GM18502 (cell line): ENCODE measurements around the gene FAM72C.
"Not testable (repeated sequence)": the region's sequence is repeated elsewhere in the genome, so short reads cannot be mapped to it uniquely, and the experiment has no call there.

Experiments used
- ATAC-seq: cut with Tn5 transposase; IDR thresholded peaks from one replicate; pipeline ENCODE4 v1.9.1; 2021; ENCODE audit warnings: mild to moderate bottlenecking; ENCODE audit not compliant: unreplicated experiment, poor library complexity

FAM72C gene

DNA sequence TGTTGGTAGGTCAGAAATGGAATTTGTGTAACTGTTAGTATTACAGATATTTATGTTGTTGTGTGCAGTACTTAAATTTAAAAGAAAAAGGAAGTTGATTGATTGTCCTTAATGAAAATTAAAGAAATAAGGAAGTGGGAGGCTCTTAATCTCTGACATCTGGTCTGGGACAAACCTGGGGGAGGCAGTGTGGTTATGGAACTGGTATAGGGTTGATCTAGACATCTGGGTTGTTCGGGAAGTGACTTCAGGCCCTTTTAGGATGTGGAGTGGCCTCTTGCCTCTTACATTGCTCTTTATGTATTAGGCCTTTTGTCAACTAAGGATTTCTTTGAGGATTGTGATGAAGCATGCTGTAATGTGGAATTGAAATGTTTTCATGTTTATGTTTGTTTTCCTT, 16.1 kb upstream of the FAM72C start:
- ATAC-seq: not testable (repeated sequence)

- ATAC-seq: not testable (repeated sequence)
These were observed 13.1 kb upstream of the FAM72C start for GRCh38 chr1:143984721-143985473.

GRCh38 chr1:143974416-143974815, 2.6 kb upstream of the FAM72C start:
- not testable (repeated sequence) for ATAC-seq

DNA sequence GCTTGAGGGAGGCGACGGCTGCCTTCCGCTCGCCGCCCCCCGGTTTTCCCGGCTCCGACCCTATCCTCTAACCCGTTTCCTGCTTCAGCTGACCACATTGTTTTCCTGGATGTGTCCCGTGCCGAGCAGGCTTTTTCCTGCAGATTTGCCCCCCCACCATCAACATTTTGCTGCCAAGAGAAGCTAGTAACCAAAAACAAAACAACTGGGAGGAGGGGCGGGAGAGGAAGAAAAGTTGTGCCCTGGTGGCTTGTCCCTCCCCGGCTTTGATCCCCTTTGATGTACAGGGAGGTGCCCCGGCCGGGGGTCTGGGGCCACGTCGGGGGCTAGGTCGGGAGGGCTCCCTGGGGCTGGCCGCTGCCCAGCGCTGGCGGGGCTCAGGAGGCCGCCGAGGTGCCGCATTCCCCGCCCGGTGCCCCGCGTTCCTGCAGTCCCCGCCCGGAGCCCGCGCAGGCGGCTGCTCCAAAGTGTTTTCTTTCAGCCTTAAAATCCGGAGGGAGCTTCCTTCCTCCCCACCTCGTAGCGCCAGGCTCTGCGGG, 2.2 kb upstream of the FAM72C start:
- not testable (repeated sequence) for ATAC-seq

DNA sequence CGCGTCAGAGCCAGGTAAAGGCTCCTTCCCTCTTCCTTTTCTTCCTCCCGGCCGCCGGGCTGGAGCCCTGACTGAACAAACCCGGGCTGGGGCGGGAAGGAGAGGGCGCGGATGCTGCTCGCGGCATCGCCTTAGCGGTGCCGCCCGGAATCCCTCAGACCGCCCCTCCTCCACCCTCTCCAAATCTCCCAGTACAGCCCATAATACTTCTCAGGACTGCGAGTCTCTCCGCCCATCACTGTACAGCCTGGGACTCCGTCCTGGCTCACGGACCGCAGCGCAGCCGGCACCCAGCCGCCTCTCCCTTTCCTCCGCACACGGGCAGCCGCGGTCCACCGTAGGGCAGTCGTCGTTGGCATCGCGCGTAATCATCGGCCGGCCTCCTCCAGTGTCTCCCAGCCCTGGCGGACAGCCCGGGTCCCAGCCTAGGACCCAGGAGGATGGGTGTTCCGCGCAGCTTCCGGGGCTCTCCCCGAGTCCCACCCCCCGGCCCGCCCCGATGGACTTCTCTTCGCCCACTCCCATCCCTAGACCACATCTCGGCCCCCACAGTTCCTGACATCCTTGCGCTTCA, 1.1 kb upstream of the FAM72C start:
- ATAC-seq: peak; percentile 7

DNA sequence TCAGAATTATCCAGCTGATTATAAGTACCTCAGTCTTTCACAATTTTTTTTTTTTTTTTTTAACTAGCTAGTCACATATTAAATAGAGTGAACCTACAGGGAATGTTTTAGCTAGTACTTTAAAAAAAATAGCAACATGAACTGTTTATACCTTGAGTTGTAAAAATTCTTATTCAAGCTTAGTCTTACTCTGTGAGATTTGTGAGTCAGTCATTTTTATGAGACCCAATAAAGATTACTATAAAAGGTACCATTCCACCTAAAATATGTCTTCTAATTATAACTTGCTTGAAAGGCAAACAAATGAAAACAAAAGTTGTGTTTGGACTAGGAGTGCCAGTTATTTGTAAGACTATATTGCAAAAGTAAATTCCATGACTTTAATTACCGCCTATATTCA, 5.9 kb downstream of the FAM72C start:
- not testable (repeated sequence) for ATAC-seq

DNA sequence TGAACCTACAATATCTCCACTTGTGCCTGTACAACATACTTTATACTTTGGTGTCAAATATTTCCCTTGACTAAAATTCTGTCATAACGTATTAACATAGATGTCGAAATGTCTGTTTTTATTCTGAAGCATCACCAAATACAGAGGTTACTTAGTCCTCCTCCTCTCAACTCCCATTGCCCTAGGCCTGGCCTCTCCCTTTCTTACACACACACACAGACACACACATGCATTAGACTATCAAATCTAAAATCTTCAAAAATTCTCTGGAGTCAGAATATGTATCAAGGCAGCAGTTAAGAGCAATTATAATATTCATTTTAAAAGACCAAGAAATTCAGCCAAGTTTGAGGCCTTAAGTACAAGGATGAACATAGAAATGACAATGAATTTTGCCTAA, 7.5 kb downstream of the FAM72C start:
- not testable (repeated sequence) for ATAC-seq

GRCh38 chr1:143955930-143956329, 15.9 kb downstream of the FAM72C start:
- not testable (repeated sequence) for ATAC-seq

DNA sequence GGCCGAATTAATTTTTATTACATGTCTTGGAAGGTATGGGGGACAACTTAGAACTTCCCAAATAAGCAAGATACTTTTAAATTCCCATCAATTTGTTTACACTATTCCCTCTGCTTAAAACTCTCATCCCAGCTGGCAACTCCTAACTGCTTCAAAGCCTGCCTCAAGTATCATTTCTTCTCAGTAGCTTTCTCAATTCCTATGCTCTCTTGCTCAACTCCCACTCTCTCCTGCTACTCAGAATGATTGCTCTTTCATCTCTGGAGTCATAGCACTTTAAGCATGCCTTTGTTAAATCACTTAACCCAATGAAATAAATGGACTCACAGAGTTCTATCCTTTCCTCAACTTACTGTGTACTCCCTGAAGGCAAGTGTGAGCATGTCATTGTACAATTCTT, 18.9 kb downstream of the FAM72C start:
- not testable (repeated sequence) for ATAC-seq

DNA sequence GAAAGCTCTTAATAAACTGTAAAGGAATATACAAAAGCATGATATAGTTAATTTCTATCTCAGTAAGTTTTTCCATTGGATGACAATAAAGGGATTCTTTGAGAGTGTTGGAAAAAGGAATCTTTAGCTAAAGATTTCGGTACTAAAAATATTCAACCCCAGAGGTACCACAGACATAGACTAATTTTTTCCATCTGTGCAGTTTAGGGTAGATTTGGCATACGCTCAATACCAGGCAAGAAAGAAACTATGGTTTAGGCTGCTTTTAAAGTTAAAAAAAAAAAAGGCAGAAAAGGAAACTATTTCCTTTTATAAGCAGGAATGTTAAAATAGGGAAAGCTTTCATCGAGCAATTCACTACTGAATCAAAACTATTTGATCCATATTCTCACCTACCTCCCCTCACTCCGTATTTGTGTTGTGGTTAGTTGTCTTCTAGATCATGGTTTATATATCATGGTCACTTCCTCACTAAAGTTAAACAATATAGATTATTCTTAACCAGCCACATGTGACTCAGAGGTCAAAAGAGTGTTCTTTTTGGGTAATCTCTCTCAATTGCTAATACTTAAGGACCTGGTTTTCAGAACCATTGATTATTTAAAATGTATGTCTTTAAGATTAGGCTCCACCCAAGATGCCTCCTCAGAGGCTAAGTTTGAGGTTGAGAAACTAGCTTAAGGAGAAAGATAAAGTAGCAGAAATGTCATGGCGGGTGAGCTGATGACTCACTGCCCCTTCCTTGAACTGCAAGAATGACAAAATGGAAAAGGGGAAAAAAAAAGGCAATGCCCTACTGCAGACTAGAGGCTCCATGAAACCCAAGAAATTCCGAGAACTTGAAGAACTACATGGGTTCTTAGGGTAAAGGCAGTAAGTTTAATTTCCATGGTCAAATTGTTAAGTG, 20.0 kb downstream of the FAM72C start:
- ATAC-seq: not testable (repeated sequence)

- not testable (repeated sequence) for ATAC-seq
These were observed 24.0 kb downstream of the FAM72C start for GRCh38 chr1:143947749-143948148.

DNA sequence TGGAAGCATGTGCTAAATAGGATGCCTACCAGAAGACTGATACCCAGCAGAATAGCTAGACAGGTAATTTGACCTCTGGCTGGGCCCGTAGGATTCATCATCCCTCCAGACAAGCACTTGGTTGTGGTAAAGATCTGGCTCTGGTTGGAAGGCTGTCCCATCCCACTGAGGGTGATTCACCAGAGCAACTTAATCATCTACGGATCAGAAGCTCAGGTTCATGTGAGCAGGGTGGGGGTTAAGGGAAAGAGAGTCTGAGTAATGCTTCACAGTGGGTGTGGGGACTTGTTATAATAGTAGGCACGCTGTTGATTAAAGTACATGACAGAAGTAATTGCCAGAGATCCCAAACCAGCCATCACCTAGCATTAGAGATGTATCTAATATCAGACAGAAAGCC, 26.5 kb downstream of the FAM72C start:
- not testable (repeated sequence) for ATAC-seq

- ATAC-seq: not testable (repeated sequence)
These were observed 27.1 kb downstream of the FAM72C start for GRCh38 chr1:143944576-143945240.

DNA sequence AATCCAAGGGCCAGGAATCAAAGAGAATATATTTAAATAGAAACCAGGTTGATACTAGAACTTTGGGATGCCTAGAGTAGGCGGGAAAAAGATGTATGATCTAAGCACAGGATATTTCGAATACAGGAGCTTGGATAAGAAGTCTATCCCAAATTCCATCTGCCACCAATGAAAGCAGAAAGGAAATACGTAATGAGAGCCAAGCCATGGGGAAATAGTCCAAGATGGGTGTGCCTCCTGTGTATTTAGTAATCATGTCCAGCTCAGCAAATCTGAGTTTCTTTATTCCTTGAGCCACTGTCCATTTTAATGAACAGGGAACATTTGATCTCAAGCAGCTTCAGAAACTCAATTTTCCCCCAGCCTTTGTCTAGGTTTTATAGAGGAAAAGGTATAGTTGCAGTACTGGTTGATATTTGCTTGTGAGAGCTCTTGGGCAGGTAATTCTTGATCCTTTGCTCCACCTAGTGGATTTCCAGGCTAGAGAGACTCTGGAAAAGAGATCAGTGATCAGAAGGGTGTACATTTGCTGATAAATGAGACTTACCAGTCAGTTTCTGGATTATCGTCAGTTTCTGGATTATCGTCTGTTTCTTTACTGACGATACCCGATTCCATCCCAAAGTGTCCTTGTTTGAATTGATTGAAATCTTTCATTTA, 28.3 kb downstream of the FAM72C start:
- not testable (repeated sequence) for ATAC-seq

DNA sequence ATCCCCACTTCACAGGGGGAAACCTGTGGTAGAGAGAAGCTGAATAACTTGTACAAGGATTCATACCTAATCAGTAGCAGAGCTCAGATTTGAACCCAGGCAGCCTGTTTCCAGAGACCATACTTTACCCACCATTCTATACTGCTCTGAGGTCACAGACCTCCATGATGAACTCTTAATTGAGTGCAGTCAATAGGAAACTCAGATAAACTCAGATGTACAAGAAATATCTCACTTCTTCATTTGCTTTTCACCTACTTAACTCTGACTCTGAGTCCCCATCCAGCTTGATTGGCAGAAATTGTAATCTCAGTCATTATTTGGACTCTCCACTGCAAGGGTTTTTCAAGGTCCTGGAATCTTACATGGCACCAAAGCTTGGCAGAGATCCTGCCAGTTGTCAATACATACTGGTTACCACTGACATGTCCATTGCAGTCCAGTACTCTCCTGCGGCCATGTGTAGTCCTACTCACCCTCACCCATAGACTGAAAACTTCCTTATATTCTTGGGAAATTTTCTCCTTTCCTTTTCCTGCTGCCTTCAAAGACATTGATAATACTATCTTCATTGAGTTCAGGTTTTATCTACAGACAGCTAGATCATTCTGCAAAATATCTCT, 29.4 kb downstream of the FAM72C start:
- not testable (repeated sequence) for ATAC-seq

DNA sequence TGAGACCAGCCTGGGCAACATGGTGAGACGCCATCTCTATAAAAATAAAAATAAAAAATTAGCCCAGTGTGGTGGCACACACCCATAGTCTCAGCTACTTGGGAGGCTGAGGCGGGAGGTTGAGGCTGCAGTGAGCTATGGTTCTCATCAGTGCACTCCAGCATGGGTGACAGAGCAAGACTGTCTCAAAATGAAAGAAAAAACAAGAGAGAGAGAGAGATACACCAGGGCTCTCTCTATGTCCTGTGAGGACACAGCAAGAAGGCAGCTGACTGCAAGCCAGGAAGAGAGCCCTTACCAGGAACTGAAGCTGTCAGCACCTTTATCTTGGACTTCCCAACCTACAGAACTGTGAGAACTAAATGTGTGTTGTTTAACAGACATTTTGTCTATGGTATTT, 32.1 kb downstream of the FAM72C start:
- not testable (repeated sequence) for ATAC-seq

DNA sequence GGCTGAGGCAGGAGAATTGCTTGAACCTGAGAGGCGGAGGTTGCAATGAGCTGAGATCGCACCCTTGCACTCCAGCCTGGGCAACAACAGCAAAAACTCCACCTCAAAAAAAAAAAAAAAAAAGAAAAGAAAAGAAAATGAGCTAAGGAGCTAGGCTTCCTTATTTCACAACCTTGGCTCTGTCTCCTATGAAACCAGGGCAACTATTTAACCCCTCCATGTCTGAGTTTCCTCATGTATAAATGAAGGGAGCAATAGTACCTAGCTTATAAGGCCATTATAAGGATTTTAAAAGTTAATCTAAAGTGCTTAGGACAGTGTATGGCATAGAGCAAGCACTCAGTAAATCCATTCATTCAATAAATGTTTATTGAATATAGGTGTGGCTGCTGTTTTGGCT, 32.9 kb downstream of the FAM72C start:
- not testable (repeated sequence) for ATAC-seq

DNA sequence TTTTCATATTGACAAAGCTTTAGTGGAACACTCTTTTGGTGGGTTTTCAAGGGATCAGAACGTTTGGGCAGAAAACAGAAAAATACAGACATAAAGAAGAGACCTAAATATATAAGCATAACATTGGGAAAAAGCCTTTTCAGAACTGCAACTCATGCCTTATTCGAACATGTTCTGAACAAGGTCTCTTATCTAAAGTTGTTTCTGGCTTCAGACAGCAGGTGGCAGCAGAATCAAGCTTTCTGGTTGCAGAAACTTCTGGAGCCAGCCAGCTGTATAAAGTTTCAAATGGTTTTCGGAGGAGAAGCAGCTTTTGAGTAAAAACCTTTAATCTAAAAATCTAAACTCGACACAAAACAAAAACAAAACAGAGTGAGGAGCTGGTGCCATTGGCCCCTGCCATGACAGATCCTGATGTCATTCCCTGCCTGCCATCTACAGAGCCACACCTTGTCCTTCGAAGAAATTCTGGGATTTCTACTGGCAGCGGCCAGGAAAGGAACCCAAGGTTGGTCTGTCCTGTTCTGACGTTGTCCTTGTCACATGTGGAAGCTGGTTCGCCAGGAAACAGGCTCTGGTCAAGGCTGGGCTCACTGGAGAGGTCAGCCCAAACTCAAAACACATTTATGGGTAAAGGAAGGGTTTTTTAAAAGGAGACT, 35.2 kb downstream of the FAM72C start:
- not testable (repeated sequence) for ATAC-seq

- not testable (repeated sequence) for ATAC-seq
These were observed 52.7 kb downstream of the FAM72C start for GRCh38 chr1:143919127-143919526.
